Measurements from ENCODE around the gene BICRA.

GRCh38 chr19:47674548-47674947 lies 65.6 kb downstream of the BICRA start:
- no peak for TF ChIP-seq ZFP30 (CRISPR knock-in tag; IDR thresholded peaks at IDR 0.05)
- no peak for TF ChIP-seq ISL1 (CRISPR knock-in tag; IDR thresholded peaks at IDR 0.05)
- TF ChIP-seq PATZ1 (CRISPR knock-in tag; IDR thresholded peaks at IDR 0.05; ENCODE audit: borderline replicate concordance), result no peak
- TF ChIP-seq ZNF70 (CRISPR knock-in tag; IDR thresholded peaks at IDR 0.05), result no peak
- TF ChIP-seq BACH2 (CRISPR knock-in tag; IDR thresholded peaks at IDR 0.05; ENCODE audit: borderline replicate concordance), result no peak
- TF ChIP-seq ZC3H10 (CRISPR knock-in tag; IDR thresholded peaks at IDR 0.05), result no peak
- no peak for TF ChIP-seq CSRNP3 (CRISPR knock-in tag; IDR thresholded peaks at IDR 0.05)
- no peak for TF ChIP-seq GLIS3 (CRISPR knock-in tag; IDR thresholded peaks at IDR 0.05)
- no peak for TF ChIP-seq RARB (CRISPR knock-in tag; IDR thresholded peaks at IDR 0.05)
- TF ChIP-seq CSDC2 (CRISPR knock-in tag; IDR thresholded peaks at IDR 0.05), result no peak
- no peak for TF ChIP-seq PPARA (CRISPR knock-in tag; IDR thresholded peaks at IDR 0.05; ENCODE audit: borderline replicate concordance)
- no peak for TF ChIP-seq SNAI2 (CRISPR knock-in tag; IDR thresholded peaks at IDR 0.05)
- no peak for TF ChIP-seq TCF4 (CRISPR knock-in tag; IDR thresholded peaks at IDR 0.05; ENCODE audit: borderline replicate concordance)

Data from SK-N-SH treated with all-trans-retinoic acid at 6 μM for 48 hours (cell line).